ENCODE measurements around the gene ARHGEF4. TPM values are rescaled to one million over a fixed set of nuclear protein-coding genes. Genes with fewer than 3 reads are reported as not detected.

ARHGEF4 gene
- total RNA-seq, 2 donors from 2014 or later = 2.8 to 6.5 TPM

GRCh38 chr2:131056204-131056931, 219.7 kb downstream of the ARHGEF4 start:
- Histone ChIP-seq H3K4me1 (ENCODE audit: control insufficient read depth in 1 of 2, low read depth in 2 of 2) (peaks cover 10 to 28% of the 10 kb centered on the region in 2 donors), H3K27ac (no peak overlapping the region), H3K27me3 (replicated peaks; ENCODE audit: insufficient read depth) (no peaks in the 10 kb centered on the region), H3K4me3 (no peak overlapping the region), H3K9me3 (no peaks in the 10 kb centered on the region), H3K36me3 (peaks cover 32% of the 10 kb centered on the region)
- ATAC-seq (ENCODE audit: insufficient number of reproducible peaks, low FRiP score, low read depth) (no peak), DNase-seq (ENCODE audit: low spot score) (no peak)
- TF ChIP-seq CTCF (IDR thresholded peaks at IDR 0.05) = no peak

- ATAC-seq (ENCODE audit: insufficient number of reproducible peaks, low FRiP score, low read depth) (no peak), DNase-seq (ENCODE audit: low spot score) (no peak)
- Histone ChIP-seq H3K4me1 (ENCODE audit: control insufficient read depth in 1 of 2, low read depth in 2 of 2) (peaks cover 10 to 29% of the 10 kb centered on the region in 2 donors), H3K27me3 (replicated peaks; ENCODE audit: insufficient read depth) (no peaks in the 10 kb centered on the region), H3K27ac (no peak overlapping the region), H3K4me3 (no peak overlapping the region), H3K9me3 (no peaks in the 10 kb centered on the region), H3K36me3 (peaks cover 27% of the 10 kb centered on the region)
- no peak for TF ChIP-seq CTCF (IDR thresholded peaks at IDR 0.05)
Measured at GRCh38 chr2:131056932-131057287, 220.2 kb downstream of the ARHGEF4 start.

- no peak overlapping the region for H3K27ac ChIP-seq
- no peak for DNase-seq (ENCODE audit: low spot score)
- no peaks in the 10 kb centered on the region for H3K27me3 ChIP-seq (replicated peaks; ENCODE audit: insufficient read depth)
- ATAC-seq (ENCODE audit: insufficient number of reproducible peaks, low FRiP score, low read depth) = no peak
- no peak overlapping the region for H3K4me3 ChIP-seq
- TF ChIP-seq CTCF (IDR thresholded peaks at IDR 0.05) = no peak
- no peaks in the 10 kb centered on the region for H3K9me3 ChIP-seq
- peaks cover 16% of the 10 kb centered on the region for H3K36me3 ChIP-seq
- peaks cover 14 to 32% of the 10 kb centered on the region in 2 donors for H3K4me1 ChIP-seq (ENCODE audit: control insufficient read depth in 1 of 2, low read depth in 2 of 2)
Measured at GRCh38 chr2:131058214-131058843, 221.6 kb downstream of the ARHGEF4 start.

- H3K36me3 ChIP-seq = peaks cover 16% of the 10 kb centered on the region
- no peak for TF ChIP-seq CTCF (IDR thresholded peaks at IDR 0.05)
- H3K4me1 ChIP-seq (ENCODE audit: control insufficient read depth in 1 of 2, low read depth in 2 of 2) = peaks cover 16 to 34% of the 10 kb centered on the region in 2 donors
- H3K4me3 ChIP-seq = no peak overlapping the region
- ATAC-seq (ENCODE audit: insufficient number of reproducible peaks, low FRiP score, low read depth) (no peak), DNase-seq (ENCODE audit: low spot score) (no peak)
- no peaks in the 10 kb centered on the region for H3K27me3 ChIP-seq (replicated peaks; ENCODE audit: insufficient read depth)
- H3K9me3 ChIP-seq = no peaks in the 10 kb centered on the region
- no peak overlapping the region for H3K27ac ChIP-seq
Measured at GRCh38 chr2:131058920-131059319, 222.2 kb downstream of the ARHGEF4 start.

GRCh38 chr2:131063501-131064283, 227.0 kb downstream of the ARHGEF4 start:
- peaks cover 6 to 20% of the 10 kb centered on the region in 2 donors for H3K4me1 ChIP-seq (ENCODE audit: control insufficient read depth in 1 of 2, low read depth in 2 of 2)
- no peak for TF ChIP-seq CTCF (IDR thresholded peaks at IDR 0.05)

More at GRCh38 chr2:131063501-131064283, 227.0 kb downstream of the ARHGEF4 start:
- Histone ChIP-seq H3K27ac (no peak overlapping the region), H3K9me3 (no peaks in the 10 kb centered on the region), H3K36me3 (peaks cover 3% of the 10 kb centered on the region), H3K27me3 (replicated peaks; ENCODE audit: insufficient read depth) (no peaks in the 10 kb centered on the region), H3K4me3 (no peak overlapping the region)
- no peak for ATAC-seq (ENCODE audit: insufficient number of reproducible peaks, low FRiP score, low read depth)
- no peak for DNase-seq (ENCODE audit: low spot score)

All from thoracic aorta (tissue), 2 donors.